Thoracic aorta (tissue), 2 donors: ENCODE data around the gene CHST11. TPM values are rescaled to one million over a fixed set of nuclear protein-coding genes. Genes with fewer than 3 reads are reported as not detected.

ENCODE experiments used
- ATAC-seq: fragments of 150-250 bp; one replicate; pipeline ENCODE4 v1.8.0; 2017; ENCODE audit warnings: low read depth; ENCODE audit not compliant: insufficient number of reproducible peaks, low FRiP score
- DNase-seq: peaks from one replicate; pipeline ENCODE4 v3.0.0-alpha.2; 2020; ENCODE audit warnings: low spot score
- H3K27ac ChIP-seq, 2 donors: fragments of 200-600 bp; sonication (generic); 1 replicate in 1 of 2; 2 replicates in 1 of 2; pipeline ENCODE4 v1.5.1; 2016; ENCODE audit warnings: mild to moderate bottlenecking in 2 of 2, moderate library complexity in 2 of 2
- H3K27me3 ChIP-seq: fragments of 200-600 bp; sonication (generic); replicated peaks from 2 replicates; pipeline ENCODE4 v1.6.0; 2016; ENCODE audit warnings: mild to moderate bottlenecking; ENCODE audit not compliant: insufficient read depth
- H3K36me3 ChIP-seq: fragments of 200-600 bp; sonication (generic); one replicate; pipeline ENCODE4 v1.5.1; 2016
- H3K4me1 ChIP-seq, 2 donors: fragments of 200-600 bp; sonication (generic); 1 replicate in 1 of 2; 2 replicates in 1 of 2; pipeline versions ENCODE4 v1.5.1 to v1.6.0; 2016; ENCODE audit warnings: low read depth in 2 of 2, mild to moderate bottlenecking in 1 of 2; ENCODE audit not compliant: control insufficient read depth in 1 of 2
- H3K4me3 ChIP-seq: fragments of 200-600 bp; sonication (generic); 2 replicates; pipeline ENCODE4 v1.5.1; 2016; ENCODE audit warnings: mild to moderate bottlenecking
- H3K9me3 ChIP-seq: fragments of 200-600 bp; sonication (generic); 2 replicates; pipeline ENCODE4 v1.5.1; 2016
- total RNA-seq, 2 donors: library from RNA; depleted of rRNA; stranded (reverse); fragments of >200 nt; gene quantifications; one replicate each; pipeline versions ENCODE4 v1.1.0 to v1.2.3, GENCODE V29; 2016
- TF ChIP-seq, protein P1 (sequence below): fragments of 200-600 bp; sonication (generic); IDR thresholded peaks from one replicate; pipeline ENCODE4 v1.5.1; 2019; ENCODE audit warnings: antibody characterized with exemption

Gene CHST11
- total RNA-seq, 2 donors from 2014 or later, result 41.9 to 79.3 TPM

DNA sequence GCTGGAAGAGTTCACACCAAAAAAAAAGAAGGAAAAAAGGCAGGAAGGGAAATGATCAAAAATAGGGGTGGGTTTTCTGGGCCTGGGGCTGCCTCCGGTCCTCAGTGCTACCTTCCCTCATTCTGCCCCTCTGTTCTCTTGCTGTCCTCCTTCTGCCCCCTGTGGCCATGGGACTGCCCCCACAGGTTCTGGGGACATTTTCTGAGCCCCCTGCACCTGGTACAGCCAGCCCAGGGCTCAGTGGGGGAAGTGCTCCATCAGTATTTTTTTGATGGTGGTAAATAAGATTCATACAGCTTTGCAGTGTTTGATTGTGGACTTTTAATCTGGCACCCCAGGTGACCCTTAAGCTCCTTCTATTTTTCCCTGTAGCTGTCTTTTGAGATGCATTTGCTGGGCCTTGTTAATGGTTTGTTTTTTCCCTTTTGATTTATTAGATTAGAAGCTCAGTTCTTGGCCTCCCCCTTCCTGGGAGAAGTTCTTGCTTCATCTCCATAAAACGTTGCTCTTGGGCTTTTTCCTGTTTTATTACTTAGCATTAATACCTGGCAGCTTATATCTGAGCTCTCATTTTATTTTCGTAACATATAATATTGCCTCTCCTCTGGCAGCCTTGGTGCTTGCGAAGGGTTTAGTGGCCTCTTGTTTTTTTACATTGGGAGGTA, 43.1 kb downstream of the CHST11 start:
- no peak overlapping the region for H3K4me3 ChIP-seq
- H3K9me3 ChIP-seq, result no peaks in the 10 kb centered on the region
- H3K27me3 ChIP-seq, result no peaks in the 10 kb centered on the region
- H3K27ac ChIP-seq, result peak overlapping the region in 1 of 2 donors; percentile 39
- peaks cover 22 to 79% of the 10 kb centered on the region in 2 donors for H3K4me1 ChIP-seq
- TF ChIP-seq, protein P1, sequence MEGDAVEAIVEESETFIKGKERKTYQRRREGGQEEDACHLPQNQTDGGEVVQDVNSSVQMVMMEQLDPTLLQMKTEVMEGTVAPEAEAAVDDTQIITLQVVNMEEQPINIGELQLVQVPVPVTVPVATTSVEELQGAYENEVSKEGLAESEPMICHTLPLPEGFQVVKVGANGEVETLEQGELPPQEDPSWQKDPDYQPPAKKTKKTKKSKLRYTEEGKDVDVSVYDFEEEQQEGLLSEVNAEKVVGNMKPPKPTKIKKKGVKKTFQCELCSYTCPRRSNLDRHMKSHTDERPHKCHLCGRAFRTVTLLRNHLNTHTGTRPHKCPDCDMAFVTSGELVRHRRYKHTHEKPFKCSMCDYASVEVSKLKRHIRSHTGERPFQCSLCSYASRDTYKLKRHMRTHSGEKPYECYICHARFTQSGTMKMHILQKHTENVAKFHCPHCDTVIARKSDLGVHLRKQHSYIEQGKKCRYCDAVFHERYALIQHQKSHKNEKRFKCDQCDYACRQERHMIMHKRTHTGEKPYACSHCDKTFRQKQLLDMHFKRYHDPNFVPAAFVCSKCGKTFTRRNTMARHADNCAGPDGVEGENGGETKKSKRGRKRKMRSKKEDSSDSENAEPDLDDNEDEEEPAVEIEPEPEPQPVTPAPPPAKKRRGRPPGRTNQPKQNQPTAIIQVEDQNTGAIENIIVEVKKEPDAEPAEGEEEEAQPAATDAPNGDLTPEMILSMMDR, result no peak
- ATAC-seq (no peak), DNase-seq (no peak)
- H3K36me3 ChIP-seq, result no peaks in the 10 kb centered on the region

- TF ChIP-seq, protein P1, result no peak
- Histone ChIP-seq H3K4me1 (peaks cover 20 to 79% of the 10 kb centered on the region in 2 donors), H3K9me3 (no peaks in the 10 kb centered on the region), H3K4me3 (no peak overlapping the region), H3K27me3 (no peaks in the 10 kb centered on the region), H3K27ac (no peak overlapping the region), H3K36me3 (no peaks in the 10 kb centered on the region)
- ATAC-seq (no peak), DNase-seq (no peak)
These were observed 44.4 kb downstream of the CHST11 start for GRCh38 chr12:104501115-104501514.

GRCh38 chr12:104501660-104502059, 44.9 kb downstream of the CHST11 start:
- TF ChIP-seq, protein P1, result no peak
- no peak for ATAC-seq
- H3K9me3 ChIP-seq, result no peaks in the 10 kb centered on the region
- H3K36me3 ChIP-seq, result no peaks in the 10 kb centered on the region
- no peak overlapping the region for H3K4me3 ChIP-seq
- peaks cover 15 to 79% of the 10 kb centered on the region in 2 donors for H3K4me1 ChIP-seq
- no peaks in the 10 kb centered on the region for H3K27me3 ChIP-seq
- no peak for DNase-seq
- no peak overlapping the region for H3K27ac ChIP-seq

GRCh38 chr12:104502217-104502616, 45.5 kb downstream of the CHST11 start:
- H3K4me3 ChIP-seq, result no peak overlapping the region
- no peaks in the 10 kb centered on the region for H3K36me3 ChIP-seq
- H3K27ac ChIP-seq, result no peak overlapping the region
- peaks cover 15 to 79% of the 10 kb centered on the region in 2 donors for H3K4me1 ChIP-seq
- DNase-seq, result no peak
- TF ChIP-seq, protein P1, result no peak
- H3K27me3 ChIP-seq, result no peaks in the 10 kb centered on the region
- no peaks in the 10 kb centered on the region for H3K9me3 ChIP-seq
- no peak for ATAC-seq

DNA sequence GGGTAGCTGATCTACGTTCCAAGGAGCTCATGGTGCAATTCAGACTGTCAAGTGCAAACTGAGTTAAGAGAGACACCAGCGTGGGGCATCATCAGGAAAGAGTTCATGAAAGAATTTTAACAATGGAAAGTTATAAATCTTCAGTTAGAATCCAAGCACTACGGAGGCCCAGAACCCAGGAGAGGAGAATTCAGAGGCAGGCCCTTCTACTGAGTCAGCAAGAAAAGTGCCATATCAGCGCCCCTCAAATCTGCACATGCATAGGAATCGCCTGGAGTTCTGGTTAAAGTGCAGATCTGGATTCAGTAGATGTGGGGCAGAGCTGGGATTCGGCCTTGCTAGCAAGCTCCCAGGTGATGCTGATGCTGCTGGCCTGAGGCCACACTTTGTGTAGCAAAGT, 45.9 kb downstream of the CHST11 start:
- Histone ChIP-seq H3K27ac (no peak overlapping the region), H3K9me3 (no peaks in the 10 kb centered on the region), H3K27me3 (no peaks in the 10 kb centered on the region), H3K4me1 (peaks cover 15 to 82% of the 10 kb centered on the region in 2 donors), H3K36me3 (no peaks in the 10 kb centered on the region), H3K4me3 (no peak overlapping the region)
- TF ChIP-seq, protein P1, result no peak
- ATAC-seq (no peak), DNase-seq (no peak)
